Measurements from ENCODE around the gene TGFB3.

- TF ChIP-seq CTCF (IDR thresholded peaks at IDR 0.05) (no peak), POLR2A (IDR thresholded peaks at IDR 0.05) (peak; percentile 67)
Observed at GRCh38 chr14:75985618-75986438, 4.0 kb upstream of the TGFB3 start, which contains the start of gene IFT43.
